ENCODE data around the gene CALN1.

Gene CALN1

DNA sequence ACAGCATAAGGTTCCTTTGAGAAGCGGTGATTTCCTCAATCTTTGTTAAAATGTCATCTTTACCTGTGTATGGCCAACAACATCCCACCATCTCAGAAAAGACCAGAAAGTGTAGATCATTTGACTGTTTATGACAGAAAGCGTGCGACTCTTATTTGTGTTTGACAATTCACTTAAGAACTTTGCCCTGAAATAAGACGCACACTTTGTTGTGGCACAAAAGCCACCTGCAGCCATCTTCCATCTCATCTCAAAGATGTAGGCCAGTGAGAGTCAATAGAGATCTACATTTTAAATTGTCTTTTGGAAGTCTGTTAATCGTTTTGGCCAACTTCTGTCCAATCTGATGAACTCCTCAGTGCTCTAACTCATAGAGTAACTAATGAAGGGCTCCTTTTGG is 114.0 kb downstream of the CALN1 start:
- no peak for DNase-seq (ENCODE audit: low read depth)
- TF ChIP-seq CTCF (IDR thresholded peaks at IDR 0.05; ENCODE audit: control insufficient read depth, extremely low read depth, insufficient read depth), result no peak
- no peak overlapping the region for H3K4me3 ChIP-seq (ENCODE audit: low read depth, low read length)

GRCh38 chr7:72297636-72298035 is 114.5 kb downstream of the CALN1 start:
- TF ChIP-seq CTCF (IDR thresholded peaks at IDR 0.05; ENCODE audit: control insufficient read depth, extremely low read depth, insufficient read depth), result no peak
- H3K4me3 ChIP-seq (ENCODE audit: low read depth, low read length), result no peak overlapping the region
- DNase-seq (ENCODE audit: low read depth), result no peak

GRCh38 chr7:72292794-72293193 is 119.3 kb downstream of the CALN1 start:
- no peak for TF ChIP-seq CTCF (IDR thresholded peaks at IDR 0.05; ENCODE audit: control insufficient read depth, extremely low read depth, insufficient read depth)
- no peak for DNase-seq (ENCODE audit: low read depth)
- no peak overlapping the region for H3K4me3 ChIP-seq (ENCODE audit: low read depth, low read length)

- H3K4me3 ChIP-seq (ENCODE audit: low read depth, low read length), result no peak overlapping the region
- no peak for TF ChIP-seq CTCF (IDR thresholded peaks at IDR 0.05; ENCODE audit: control insufficient read depth, extremely low read depth, insufficient read depth)
- no peak for DNase-seq (ENCODE audit: low read depth)
Observed at GRCh38 chr7:72292118-72292517, 120.0 kb downstream of the CALN1 start.

- no peak overlapping the region for H3K4me3 ChIP-seq (ENCODE audit: low read depth, low read length)
- no peak for TF ChIP-seq CTCF (IDR thresholded peaks at IDR 0.05; ENCODE audit: control insufficient read depth, extremely low read depth, insufficient read depth)
- DNase-seq (ENCODE audit: low read depth), result peak; percentile 30
Observed at GRCh38 chr7:72286519-72286918, 125.6 kb downstream of the CALN1 start.

- H3K4me3 ChIP-seq (ENCODE audit: low read depth, low read length), result no peak overlapping the region
- DNase-seq (ENCODE audit: low read depth), result no peak
- no peak for TF ChIP-seq CTCF (IDR thresholded peaks at IDR 0.05; ENCODE audit: control insufficient read depth, extremely low read depth, insufficient read depth)
Observed at GRCh38 chr7:72283309-72283708, 128.8 kb downstream of the CALN1 start.

GRCh38 chr7:72281308-72281707 is 130.8 kb downstream of the CALN1 start:
- TF ChIP-seq CTCF (IDR thresholded peaks at IDR 0.05; ENCODE audit: control insufficient read depth, extremely low read depth, insufficient read depth), result no peak
- H3K4me3 ChIP-seq (ENCODE audit: low read depth, low read length), result no peak overlapping the region
- no peak for DNase-seq (ENCODE audit: low read depth)
